HepG2 (cell line): ENCODE measurements around the gene CLIC5. TPM values are rescaled to one million over a fixed set of nuclear protein-coding genes. Genes with fewer than 3 reads are reported as not detected.

Experiments used
- ATAC-seq: fragments of 200-7000 bp; cut with Tn5 transposase; 3 replicates; pipeline ENCODE4 v1.9.1; 2020; ENCODE audit warnings: mild to moderate bottlenecking, moderate library complexity
- BruUV-seq: library from RNA; stranded (reverse); fragments of 400-500 nt; replicated peaks from 2 replicates; lab custom pipeline; 2021; lab: Mats Ljungman, UMichigan
- CTCF ChIA-PET: fragments of 300-600 bp; formaldehyde crosslinking; extraction: SDS; loops from one replicate; lab custom pipeline; 2021; ENCODE audit warnings: low total read pairs, inconsistent platforms, low intra/inter-chr PET ratio; lab: Yijun Ruan, JAX
- POLR2A ChIA-PET: fragments of 350-600 bp; sonication (Branson Sonifier 250); formaldehyde crosslinking; loops from one replicate; lab custom pipeline; 2020; ENCODE audit warnings: antibody characterized with exemption, inconsistent platforms; lab: Yijun Ruan, JAX
- DNase-seq: peaks from one replicate; pipeline ENCODE4 v3.0.0-alpha.2; 2015; ENCODE audit warnings: low spot score
- FAIRE-seq: peaks from 3 replicates; lab custom pipeline; 2011; peaks lifted over from hg19 to GRCh38; lab: Jason Lieb, UNC
- H2AFZ ChIP-seq: one replicate; pipeline ENCODE4 v1.6.1; 2011; ENCODE audit warnings: low read length, inconsistent platforms
- H3K27ac ChIP-seq: fragments of 300-600 bp; 3 replicates; pipeline ENCODE4 v1.8.0; 2011; ENCODE audit warnings: mixed run types, mild to moderate bottlenecking, mixed read lengths, low read length, inconsistent platforms; ENCODE audit not compliant: insufficient read depth; ENCODE audit errors: extremely low read length
- H3K27me3 ChIP-seq, 2 experiments: fragments of 200-600 bp in 1 of 2; 2 replicates in 1 of 2; 3 replicates in 1 of 2; pipeline versions ENCODE4 v1.6.0 to v1.8.0; 2011; ENCODE audit warnings: low read length in 2 of 2, mild to moderate bottlenecking in 2 of 2, moderate library complexity in 2 of 2, inconsistent platforms in 1 of 2; ENCODE audit not compliant: insufficient read depth in 2 of 2, control insufficient read depth in 1 of 2
- H3K36me3 ChIP-seq, 2 experiments: fragments of 200-600 bp in 1 of 2; replicated peaks in 1 of 2; 2 replicates in 1 of 2; 3 replicates in 1 of 2; pipeline versions ENCODE4 v1.5.1 to v1.8.0; 2011; ENCODE audit warnings: low read length in 2 of 2, inconsistent platforms in 1 of 2; ENCODE audit not compliant: insufficient read depth in 2 of 2, control insufficient read depth in 1 of 2
- H3K4me1 ChIP-seq: 2 replicates; pipeline ENCODE4 v1.5.1; 2012; ENCODE audit warnings: low read length, inconsistent platforms; ENCODE audit not compliant: insufficient read depth
- H3K4me2 ChIP-seq: 2 replicates; pipeline ENCODE4 v1.6.0; 2011; ENCODE audit warnings: low read depth, low read length, inconsistent platforms
- H3K4me3 ChIP-seq, 3 experiments: fragments of 200-600 bp in 1 of 3; sonication (generic), shearing (Covaris generic) in 1 of 3; replicated peaks in 1 of 3; 2 replicates each; pipeline ENCODE4 v1.5.1; 2011 to 2016; ENCODE audit warnings: low read length in 3 of 3, inconsistent platforms in 2 of 3, low read depth in 2 of 3, mild to moderate bottlenecking in 2 of 3, control low read depth in 1 of 3, mixed read lengths in 1 of 3; ENCODE audit not compliant: insufficient read depth in 1 of 3
- H3K79me2 ChIP-seq: one replicate; pipeline ENCODE4 v1.6.1; 2011; ENCODE audit warnings: low read length, inconsistent platforms; ENCODE audit not compliant: insufficient read depth
- H3K9ac ChIP-seq: 2 replicates; pipeline ENCODE4 v1.6.0; 2011; ENCODE audit warnings: mild to moderate bottlenecking, low read depth, low read length, inconsistent platforms; ENCODE audit not compliant: insufficient read depth
- H3K9me3 ChIP-seq: 2 replicates; pipeline ENCODE4 v1.5.1; 2012; ENCODE audit warnings: mild to moderate bottlenecking, low read length
- H4K20me1 ChIP-seq: 2 replicates; pipeline ENCODE4 v1.6.0; 2011; ENCODE audit warnings: inconsistent platforms, mild to moderate bottlenecking, low read length, moderate library complexity; ENCODE audit not compliant: insufficient read depth
- ATF1 ChIP-seq: IDR thresholded peaks from 2 replicates; pipeline ENCODE4 v1.6.1; 2016; ENCODE audit warnings: mild to moderate bottlenecking, control low read depth
- BATF2 ChIP-seq: sonication (generic); formaldehyde crosslinking; IDR thresholded peaks from 2 replicates; pipeline ENCODE4 v1.8.0; 2022; ENCODE audit warnings: mild to moderate bottlenecking, missing genetic modification reagents, moderate library complexity
- DPF2 ChIP-seq: sonication (generic); formaldehyde crosslinking; IDR thresholded peaks from 2 replicates; pipeline ENCODE4 v1.4.0; 2020; ENCODE audit warnings: mild to moderate bottlenecking, low read depth, missing genetic modification reagents, borderline replicate concordance
- FLYWCH1 ChIP-seq: sonication (generic); formaldehyde crosslinking; IDR thresholded peaks from 2 replicates; pipeline ENCODE4 v1.8.1; 2023; ENCODE audit warnings: mild to moderate bottlenecking, missing genetic modification reagents
- HCFC1 ChIP-seq: fragments of 150-350 bp; IDR thresholded peaks from 2 replicates; pipeline ENCODE4 v1.6.1; 2014; ENCODE audit warnings: low read depth, low read length
- HOXA5 ChIP-seq: sonication (generic); formaldehyde crosslinking; IDR thresholded peaks from 2 replicates; pipeline ENCODE4 v1.4.0; 2020; ENCODE audit warnings: missing genetic modification reagents
- NRL ChIP-seq: sonication (generic); formaldehyde crosslinking; IDR thresholded peaks from 2 replicates; pipeline ENCODE4 v1.5.0; 2020; ENCODE audit warnings: missing genetic modification reagents, mild to moderate bottlenecking, moderate library complexity, borderline replicate concordance
- PPARG ChIP-seq: conservative IDR thresholded peaks from 2 replicates; pipeline ENCODE4 v1.6.1; 2016; ENCODE audit warnings: missing biosample characterization, missing genetic modification reagents
- SRSF1 ChIP-seq: fragments of 200-400 bp; formaldehyde crosslinking; optimal IDR thresholded peaks from 2 replicates; pipeline ENCODE3; 2017; ENCODE audit warnings: mild to moderate bottlenecking, low read depth, low read length, moderate library complexity
- ZBTB14 ChIP-seq: sonication (generic); formaldehyde crosslinking; IDR thresholded peaks from 2 replicates; pipeline ENCODE4 v1.4.0; 2020; ENCODE audit warnings: missing genetic modification reagents
- ZBTB3 ChIP-seq: sonication (generic); formaldehyde crosslinking; IDR thresholded peaks from 2 replicates; pipeline ENCODE4 v1.4.0; 2020; ENCODE audit warnings: low read depth, mild to moderate bottlenecking, moderate library complexity, missing genetic modification reagents, borderline replicate concordance
- ZNF564 ChIP-seq: sonication (generic); formaldehyde crosslinking; IDR thresholded peaks from 2 replicates; pipeline ENCODE4 v1.8.1; 2023; ENCODE audit warnings: mild to moderate bottlenecking, missing genetic modification reagents
- ZNF576 ChIP-seq: sonication (generic); formaldehyde crosslinking; IDR thresholded peaks from 2 replicates; pipeline ENCODE4 v1.4.0; 2020; ENCODE audit warnings: mild to moderate bottlenecking, missing genetic modification reagents
- ZNF619 ChIP-seq: sonication (generic); formaldehyde crosslinking; IDR thresholded peaks from 2 replicates; pipeline ENCODE4 v1.4.0; 2020; ENCODE audit warnings: mild to moderate bottlenecking, missing genetic modification reagents
- ZNF652 ChIP-seq: IDR thresholded peaks from 2 replicates; pipeline ENCODE4 v1.6.1; 2016; ENCODE audit warnings: low read depth, borderline replicate concordance
- ZNF775 ChIP-seq: sonication (generic); formaldehyde crosslinking; IDR thresholded peaks from 2 replicates; pipeline ENCODE4 v1.4.0; 2020; ENCODE audit warnings: missing genetic modification reagents, mild to moderate bottlenecking, moderate library complexity, borderline replicate concordance
- ZNF777 ChIP-seq: sonication (generic); formaldehyde crosslinking; IDR thresholded peaks from 2 replicates; pipeline ENCODE4 v1.4.0; 2020; ENCODE audit warnings: missing genetic modification reagents
- WGBS: methylation state at CpG from one replicate; pipeline ENCODE4 v1.1.6; 2017; ENCODE audit warnings: low lambda C conversion rate; 5-methylcytosine and 5-hydroxymethylcytosine counted together
- in situ Hi-C: cut with HindIII; loops from 2 replicates; pipeline ENCODE4 v1.10.0; 2017; ENCODE audit warnings: low pct_unique_long_range_greater_than_20kb; ENCODE audit not compliant: extremely low pct_ligation_motif_present
- intact Hi-C: fragments of 100-400 bp; cut with micrococcal nuclease; formaldehyde crosslinking; loops from one replicate; pipeline ENCODE4 v1.10.0; 2022; ENCODE audit not compliant: unreplicated experiment
- polyA plus RNA-seq, 8 experiments: library from polyadenylated mRNA; depleted of rRNA in 3 of 8; stranded (reverse) in 7 of 8; unstranded in 1 of 8; fragments of >200 nt; fragmentation: Illumina TruSeq in 4 of 8; extraction: Trizol in 4 of 8; gene quantifications; 2 replicates each; pipeline versions ENCODE4 v1.2.1 to v1.2.3, GENCODE V29; 2011 to 2016; ENCODE audit warnings: low read depth in 4 of 8, missing spikeins in 1 of 8, mixed read lengths in 1 of 8; ENCODE audit not compliant: insufficient read depth in 1 of 8
- total RNA-seq, 5 experiments: library from RNA; depleted of rRNA; stranded (reverse); fragments of >200 nt; fragmentation: Illumina TruSeq; extraction: Trizol; gene quantifications; 2 replicates each; pipeline ENCODE4 v1.2.3, GENCODE V29; 2016; ENCODE audit warnings: low read depth in 1 of 5
- TF ChIP-seq, protein P1 (sequence below): sonication (generic); formaldehyde crosslinking; IDR thresholded peaks from 2 replicates; pipeline ENCODE4 v1.5.0; 2020; ENCODE audit warnings: missing genetic modification reagents
- TF ChIP-seq, protein P2 (sequence below): sonication (generic); formaldehyde crosslinking; IDR thresholded peaks from 2 replicates; pipeline ENCODE4 v1.8.0; 2022; ENCODE audit warnings: mild to moderate bottlenecking, missing genetic modification reagents, borderline replicate concordance

The CLIC5 gene
- total and polyA plus RNA-seq, 2 of the 13 experiments (the other 11 are each of a cell fraction or from before 2014, with no cell fraction given) = not detected

DNA sequence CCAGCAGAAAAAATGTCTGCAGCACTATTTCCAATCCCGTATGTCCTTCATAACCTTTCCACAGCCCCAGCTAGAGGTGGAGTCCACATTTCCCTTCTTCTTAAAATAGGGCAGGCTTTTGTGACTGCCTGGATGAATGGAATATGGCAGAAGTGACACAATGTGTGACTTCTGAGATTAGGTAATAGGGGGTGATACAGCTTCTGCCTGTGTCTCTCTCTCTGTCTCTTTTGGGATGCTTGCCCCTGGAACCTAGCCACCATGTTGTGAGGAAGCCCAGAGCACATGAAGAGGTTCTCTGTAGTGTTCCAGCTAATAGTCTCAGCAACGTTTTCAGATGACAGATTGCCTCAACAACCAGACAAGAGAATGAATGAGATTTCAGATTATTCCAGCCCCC, 51.4 kb downstream of the CLIC5 start:
- DNase-seq (no peak), FAIRE-seq (no peak), ATAC-seq (no peak)
- Histone ChIP-seq H3K27ac (no peak overlapping the region), H3K4me1 (no peaks in the 10 kb centered on the region), H3K27me3 (no peaks in the 10 kb centered on the region), H4K20me1 (no peaks in the 10 kb centered on the region), H2AFZ (no peak overlapping the region), H3K79me2 (no peaks in the 10 kb centered on the region), H3K9me3 (no peaks in the 10 kb centered on the region), H3K36me3 (no peaks in the 10 kb centered on the region), H3K4me2 (no peak overlapping the region), H3K9ac (no peak overlapping the region), H3K4me3 (no peak overlapping the region)
- TF ChIP-seq, protein P1, sequence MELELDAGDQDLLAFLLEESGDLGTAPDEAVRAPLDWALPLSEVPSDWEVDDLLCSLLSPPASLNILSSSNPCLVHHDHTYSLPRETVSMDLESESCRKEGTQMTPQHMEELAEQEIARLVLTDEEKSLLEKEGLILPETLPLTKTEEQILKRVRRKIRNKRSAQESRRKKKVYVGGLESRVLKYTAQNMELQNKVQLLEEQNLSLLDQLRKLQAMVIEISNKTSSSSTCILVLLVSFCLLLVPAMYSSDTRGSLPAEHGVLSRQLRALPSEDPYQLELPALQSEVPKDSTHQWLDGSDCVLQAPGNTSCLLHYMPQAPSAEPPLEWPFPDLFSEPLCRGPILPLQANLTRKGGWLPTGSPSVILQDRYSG (CRISPR knock-in tag) = no peak
- no peak for TF ChIP-seq ZNF775
- TF ChIP-seq HOXA5 = no peak
- TF ChIP-seq NRL (CRISPR knock-in tag) = no peak
- TF ChIP-seq ZNF777 (CRISPR knock-in tag) = no peak
- no peak for TF ChIP-seq BATF2 (CRISPR knock-in tag)
- no peak for TF ChIP-seq ZBTB3 (CRISPR knock-in tag)
- no peak for TF ChIP-seq PPARG (CRISPR knock-in tag)
- no peak for TF ChIP-seq ZNF619 (CRISPR knock-in tag)
- no peak for TF ChIP-seq DPF2 (CRISPR knock-in tag)
- TF ChIP-seq FLYWCH1 (CRISPR knock-in tag) = no peak
- no peak for TF ChIP-seq ZNF564 (CRISPR knock-in tag)
- TF ChIP-seq SRSF1 = no peak
- TF ChIP-seq HCFC1 = no peak
- no peak for TF ChIP-seq ZNF652 (CRISPR knock-in tag)
- TF ChIP-seq ATF1 (CRISPR knock-in tag) = no peak
- no peak for TF ChIP-seq ZBTB14 (CRISPR knock-in tag)
- no peak for TF ChIP-seq ZNF576
- TF ChIP-seq, protein P2, sequence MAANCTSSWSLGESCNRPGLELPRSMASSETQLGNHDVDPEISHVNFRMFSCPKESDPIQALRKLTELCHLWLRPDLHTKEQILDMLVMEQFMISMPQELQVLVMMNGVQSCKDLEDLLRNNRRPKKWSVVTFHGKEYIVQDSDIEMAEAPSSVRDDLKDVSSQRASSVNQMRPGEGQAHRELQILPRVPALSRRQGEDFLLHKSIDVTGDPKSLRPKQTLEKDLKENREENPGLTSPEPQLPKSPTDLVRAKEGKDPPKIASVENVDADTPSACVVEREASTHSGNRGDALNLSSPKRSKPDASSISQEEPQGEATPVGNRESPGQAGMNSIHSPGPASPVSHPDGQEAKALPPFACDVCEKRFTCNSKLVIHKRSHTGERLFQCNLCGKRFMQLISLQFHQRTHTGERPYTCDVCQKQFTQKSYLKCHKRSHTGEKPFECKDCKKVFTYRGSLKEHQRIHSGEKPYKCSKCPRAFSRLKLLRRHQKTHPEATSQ (CRISPR knock-in tag) = no peak
- intact Hi-C loops (no loop called here), in situ Hi-C loops (no loop called here)
- POLR2A ChIA-PET = no interaction called here
- no TSS peak for BruUV-seq
- CTCF ChIA-PET = no interaction called here
- 0% methylated on average over 2 of the region's 2 CpGs for WGBS
